ENCODE measurements around the gene NPTXR. TPM values are rescaled to one million over a fixed set of nuclear protein-coding genes. Genes with fewer than 3 reads are reported as not detected.

The NPTXR gene
- total and polyA plus RNA-seq, 2 donors (not counting 3 experiments of a cell fraction or from before 2014, with no cell fraction given): 0.37 to 0.73 TPM

DNA sequence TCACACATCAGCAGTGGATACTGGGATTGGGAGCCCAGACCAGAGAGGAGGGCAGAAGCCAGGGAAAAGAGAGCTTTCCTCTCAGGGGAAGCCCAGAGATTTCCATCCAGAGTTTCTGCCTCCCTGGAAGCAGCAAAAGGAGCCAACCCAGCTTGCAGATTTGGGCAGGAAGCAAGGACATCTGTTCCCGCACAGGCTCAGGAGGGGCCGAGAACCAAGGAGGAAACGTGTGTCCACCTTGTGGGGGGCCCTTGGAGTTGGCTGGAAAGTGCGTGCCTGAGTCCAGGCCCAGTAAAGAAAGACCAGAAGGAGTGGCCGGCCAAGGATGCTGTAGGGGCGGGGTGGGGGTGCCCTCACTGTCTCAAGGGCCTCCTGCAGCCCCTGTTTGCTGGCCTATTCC, 6.0 kb upstream of the NPTXR start:
- TF ChIP-seq JUN (IDR thresholded peaks at IDR 0.05; ENCODE audit: borderline replicate concordance, insufficient read depth, insufficient read length, low read depth): no peak
- TF ChIP-seq GATA2 (IDR thresholded peaks at IDR 0.05; ENCODE audit: insufficient read depth, insufficient read length, low read depth, low read length): no peak
- TF ChIP-seq MYC (IDR thresholded peaks at IDR 0.05; ENCODE audit: low read depth, low read length): no peak
- no peak for TF ChIP-seq MAX (IDR thresholded peaks at IDR 0.05; ENCODE audit: insufficient read depth, insufficient read length)
- TF ChIP-seq CTCF (IDR thresholded peaks at IDR 0.05; ENCODE audit: extremely low read depth in 1 of 2, insufficient read depth in 1 of 2, low read depth in 1 of 2, low read length in 2 of 2): no peak
- TF ChIP-seq FOS (IDR thresholded peaks at IDR 0.05; ENCODE audit: borderline replicate concordance, insufficient read depth, low read length): no peak
- TF ChIP-seq POLR2A (IDR thresholded peaks at IDR 0.05; ENCODE audit: low read depth, low read length): no peak
- TF ChIP-seq EZH2 (IDR thresholded peaks at IDR 0.05; ENCODE audit: borderline replicate concordance, low read depth, low read length, severe bottlenecking): no peak
- TF ChIP-seq POLR2AphosphoS5 (IDR thresholded peaks at IDR 0.05; ENCODE audit: insufficient read depth, low read depth, low read length): no peak
- H3K79me2 ChIP-seq (ENCODE audit: control insufficient read depth, insufficient read depth, low read length): no peaks in the 10 kb centered on the region
- no peaks in the 10 kb centered on the region for H3K9me1 ChIP-seq (replicated peaks; ENCODE audit: control insufficient read depth, extremely low read depth, insufficient read depth, low read length)
- peaks cover 9 to 11% of the 10 kb centered on the region in 2 experiments for H3K27me3 ChIP-seq (ENCODE audit: control insufficient read depth in 2 of 2, insufficient read depth in 2 of 2, low read length in 2 of 2)
- no peaks in the 10 kb centered on the region for H4K20me1 ChIP-seq (replicated peaks; ENCODE audit: control insufficient read depth, extremely low read depth, insufficient read depth, low read length)
- intact Hi-C loops (cut with micrococcal nuclease): no loop called here
- H3K9me3 ChIP-seq (replicated peaks; ENCODE audit: control insufficient read depth, insufficient read depth, low read length): no peaks in the 10 kb centered on the region
- POLR2A ChIA-PET: no interaction called here
- no peak overlapping the region for H3K9ac ChIP-seq (replicated peaks; ENCODE audit: extremely low read depth, insufficient read depth, low read length)
- DNase-seq (ENCODE audit: low read depth, low spot score) (no peak), FAIRE-seq (no peak)
- dilution Hi-C loops (cut with MboI; ENCODE audit: extremely low pct_ligation_motif_present, low sequenced_read_pairs): no loop called here
- CTCF ChIA-PET: interaction anchor here (2.7 kb wide), 1 partner anchor 81 kb away, joined by 26 read pairs; no protein-coding TSS in a partner anchor
- no peaks in the 10 kb centered on the region for H3K36me3 ChIP-seq (ENCODE audit: control insufficient read depth in 2 of 2, extremely low read depth in 1 of 2, insufficient read depth in 2 of 2, low read length in 2 of 2)
- no peak overlapping the region for H3K4me3 ChIP-seq (replicated peaks in 1 of 3; ENCODE audit: insufficient read depth in 1 of 3, low read depth in 1 of 3, low read length in 3 of 3)
- H3K4me1 ChIP-seq (ENCODE audit: control insufficient read depth, extremely low read depth, insufficient read depth, low read length): no peaks in the 10 kb centered on the region
- BruUV-seq (replicated peaks): no TSS peak
- H3K27ac ChIP-seq (ENCODE audit: insufficient read depth, low read depth, low read length): no peak overlapping the region
- no peak overlapping the region for H2AFZ ChIP-seq (ENCODE audit: low read depth, low read length)
- no peak overlapping the region for H3K4me2 ChIP-seq (ENCODE audit: insufficient read depth, low read length)
